Testis (tissue), 3 donors: ENCODE data around the gene ADAMTS13. TPM values are rescaled to one million over a fixed set of nuclear protein-coding genes. Genes with fewer than 3 reads are reported as not detected.
"Not testable (repeated sequence)": the region's sequence is repeated elsewhere in the genome, so short reads cannot be mapped to it uniquely, and the experiment has no call there.

ENCODE experiments used
- DNase-seq: peaks from one replicate; pipeline ENCODE4 v3.0.0-alpha.2; 2019
- H3K27ac ChIP-seq, 2 donors: fragments of 200-600 bp; sonication (generic); one replicate each; pipeline ENCODE4 v1.5.1; 2019
- H3K27me3 ChIP-seq: fragments of 200-600 bp; sonication (generic); one replicate; pipeline ENCODE4 v1.5.1; 2019
- H3K36me3 ChIP-seq: fragments of 200-600 bp; sonication (generic); one replicate; pipeline ENCODE4 v1.5.1; 2017; ENCODE audit warnings: low read depth; ENCODE audit errors: missing control alignments
- H3K4me1 ChIP-seq: fragments of 200-600 bp; sonication (generic); one replicate; pipeline ENCODE4 v1.5.1; 2019
- H3K4me3 ChIP-seq, 2 donors: fragments of 200-600 bp; sonication (generic); one replicate each; pipeline ENCODE4 v1.5.1; 2017 to 2019
- H3K9me3 ChIP-seq: fragments of 200-600 bp; sonication (generic); one replicate; pipeline ENCODE4 v1.5.1; 2017
- CTCF ChIP-seq, 3 experiments: fragments of 450-650 bp in 2 of 3; fragments of 200-600 bp in 1 of 3; sonication (generic) in 1 of 3; IDR thresholded peaks; one replicate each; pipeline ENCODE4 v1.5.1; 2016 to 2019; ENCODE audit warnings: antibody characterized with exemption in 3 of 3, mild to moderate bottlenecking in 2 of 3, moderate library complexity in 1 of 3
- POLR2A ChIP-seq: fragments of 450-650 bp; IDR thresholded peaks from one replicate; pipeline ENCODE4 v1.6.1; 2017; ENCODE audit warnings: antibody characterized with exemption, mild to moderate bottlenecking, moderate library complexity
- WGBS, 2 donors: methylation state at CpG; one replicate each; pipeline ENCODE4 v1.1.5; 2018; 5-methylcytosine and 5-hydroxymethylcytosine counted together
- intact Hi-C: fragments of 100-400 bp; cut with DNase I; formaldehyde crosslinking; loops from one replicate; pipeline ENCODE4 v1.15.1; 2023; ENCODE audit warnings: low total_unique reads
- polyA plus RNA-seq: library from polyadenylated mRNA; stranded (reverse); fragments of 350-450 nt; fragmentation: Illumina TruSeq; extraction: RNeasy Lipid Tissue Mini Kit (QIAGEN cat#74804); gene quantifications from one replicate; pipeline ENCODE4 v1.2.3, GENCODE V29; 2014; ENCODE audit warnings: low read depth, low replicate concordance; ENCODE audit not compliant: insufficient read depth
- total RNA-seq, 2 donors: library from RNA; depleted of rRNA; stranded (reverse); fragments of >200 nt; gene quantifications; one replicate each; pipeline ENCODE4 v1.2.3, GENCODE V29; 2016

ADAMTS13 gene
- total and polyA plus RNA-seq, 3 donors from 2014 or later: 15.4 to 21.2 (median 15.6) TPM

GRCh38 chr9:133387680-133388079 lies 34.5 kb upstream of the ADAMTS13 start:
- 89 to 95% methylated on average over 9 of the region's 9 CpGs for WGBS, 2 donors
- no peak for DNase-seq
- no peak overlapping the region for H3K27ac ChIP-seq

GRCh38 chr9:133389025-133389557 lies 33.1 kb upstream of the ADAMTS13 start:
- 95% methylated on average over 12 of the region's 12 CpGs; no CpG with 5 or more reads in 1 of the 2 donors for WGBS, 2 donors
- DNase-seq: no peak
- no peaks in the 10 kb centered on the region for H3K4me1 ChIP-seq
- no peaks in the 10 kb centered on the region for H3K27me3 ChIP-seq
- no peak overlapping the region for H3K27ac ChIP-seq
- intact Hi-C loops: no loop called here
- no peak overlapping the region for H3K4me3 ChIP-seq
- H3K9me3 ChIP-seq: no peaks in the 10 kb centered on the region
- no peak for TF ChIP-seq CTCF (IDR thresholded peaks at IDR 0.05)
- no peak for TF ChIP-seq POLR2A
- no peaks in the 10 kb centered on the region for H3K36me3 ChIP-seq

More at GRCh38 chr9:133387680-133388079, 34.5 kb upstream of the ADAMTS13 start:
- Histone ChIP-seq H3K27me3 (no peaks in the 10 kb centered on the region), H3K4me3 (no peak overlapping the region), H3K4me1 (no peaks in the 10 kb centered on the region), H3K36me3 (no peaks in the 10 kb centered on the region), H3K9me3 (no peaks in the 10 kb centered on the region)
- intact Hi-C loops: no loop called here
- no peak for TF ChIP-seq POLR2A
- no peak for TF ChIP-seq CTCF (IDR thresholded peaks at IDR 0.05)

GRCh38 chr9:133389562-133389961 lies 32.6 kb upstream of the ADAMTS13 start:
- Histone ChIP-seq H3K27me3 (no peaks in the 10 kb centered on the region), H3K27ac (no peak overlapping the region), H3K4me1 (no peaks in the 10 kb centered on the region), H3K9me3 (no peaks in the 10 kb centered on the region), H3K36me3 (no peaks in the 10 kb centered on the region), H3K4me3 (no peak overlapping the region)
- no peak for TF ChIP-seq POLR2A
- TF ChIP-seq CTCF (IDR thresholded peaks at IDR 0.05): no peak
- DNase-seq: no peak
- WGBS, 2 donors: 90 to 93% methylated on average over 8 to 13 of the region's 13 CpGs
- intact Hi-C loops: no loop called here

- WGBS, 2 donors: 81 to 87% methylated on average over 7 of the region's 7 CpGs
- intact Hi-C loops: no loop called here
- no peaks in the 10 kb centered on the region for H3K9me3 ChIP-seq
- H3K4me1 ChIP-seq: no peaks in the 10 kb centered on the region
- no peaks in the 10 kb centered on the region for H3K27me3 ChIP-seq
- no peak for DNase-seq
- no peak for TF ChIP-seq POLR2A
- no peak for TF ChIP-seq CTCF (IDR thresholded peaks at IDR 0.05)
- no peaks in the 10 kb centered on the region for H3K36me3 ChIP-seq
- no peak overlapping the region for H3K27ac ChIP-seq
- H3K4me3 ChIP-seq: no peak overlapping the region
Measured at GRCh38 chr9:133390713-133391112, 31.5 kb upstream of the ADAMTS13 start.

GRCh38 chr9:133391449-133391848 lies 30.7 kb upstream of the ADAMTS13 start:
- H3K27ac ChIP-seq, intact Hi-C loops, H3K4me3 ChIP-seq, H3K36me3 ChIP-seq, H3K9me3 ChIP-seq, H3K4me1 ChIP-seq, DNase-seq, H3K27me3 ChIP-seq: not testable (repeated sequence)
- 58 to 70% methylated on average over 3 of the region's 4 CpGs for WGBS, 2 donors

GRCh38 chr9:133392308-133392707 lies 29.9 kb upstream of the ADAMTS13 start:
- H3K4me1 ChIP-seq, H3K9me3 ChIP-seq, DNase-seq, H3K27me3 ChIP-seq, H3K36me3 ChIP-seq, intact Hi-C loops, H3K27ac ChIP-seq, H3K4me3 ChIP-seq: not testable (repeated sequence)
- WGBS, 2 donors: 94 to 100% methylated on average over 3 of the region's 3 CpGs
